ENCODE results near the gene FOXF1.

Gene FOXF1

GRCh38 chr16:86534779-86535615 is 24.7 kb downstream of the FOXF1 start:
- DNase-seq = no peak

GRCh38 chr16:86536621-86537020 is 26.3 kb downstream of the FOXF1 start:
- DNase-seq = no peak

- DNase-seq = no peak
Measured at GRCh38 chr16:86537486-86537885, 27.2 kb downstream of the FOXF1 start.

GRCh38 chr16:86538196-86538780 is 28.0 kb downstream of the FOXF1 start:
- DNase-seq = no peak

- no peak for DNase-seq
Measured at GRCh38 chr16:86540894-86541293, 30.6 kb downstream of the FOXF1 start.

GRCh38 chr16:86541560-86541959 is 31.2 kb downstream of the FOXF1 start:
- DNase-seq = no peak

GRCh38 chr16:86542756-86543750 is 32.7 kb downstream of the FOXF1 start:
- no peak for DNase-seq

- no peak for DNase-seq
Measured at GRCh38 chr16:86545481-86545880, 35.2 kb downstream of the FOXF1 start.

- no peak for DNase-seq
Measured at GRCh38 chr16:86545954-86546637, 35.8 kb downstream of the FOXF1 start.

GRCh38 chr16:86546638-86547013 is 36.3 kb downstream of the FOXF1 start:
- DNase-seq = no peak

GRCh38 chr16:86547286-86547685 is 37.0 kb downstream of the FOXF1 start:
- no peak for DNase-seq

GRCh38 chr16:86549076-86549892 is 39.0 kb downstream of the FOXF1 start:
- no peak for DNase-seq

GRCh38 chr16:86549893-86550190 is 39.5 kb downstream of the FOXF1 start:
- no peak for DNase-seq

GRCh38 chr16:86550281-86550680 is 40.0 kb downstream of the FOXF1 start:
- no peak for DNase-seq

- DNase-seq = no peak
Measured at GRCh38 chr16:86553356-86553755, 43.0 kb downstream of the FOXF1 start.

- DNase-seq = no peak
Measured at GRCh38 chr16:86554599-86554916, 44.2 kb downstream of the FOXF1 start.

GRCh38 chr16:86554917-86555703 is 44.8 kb downstream of the FOXF1 start, which contains the start of gene MTHFSD:
MTHFSD (minus strand) TSS chr16:86555235; CDS start chr16:86555184, 51 bp downstream.
- DNase-seq = peak; percentile 88 to 95 (median 90)

GRCh38 chr16:86555704-86556075 is 45.4 kb downstream of the FOXF1 start:
- DNase-seq = no peak

- no peak for DNase-seq
Measured at GRCh38 chr16:86556576-86556975, 46.2 kb downstream of the FOXF1 start.

GRCh38 chr16:86557587-86557986 is 47.3 kb downstream of the FOXF1 start:
- no peak for DNase-seq

All from activated naive CD4-positive, alpha-beta T cell (primary cell).